Stimulated activated CD4-positive, alpha-beta T cell treated with anti-CD3 and anti-CD28 coated beads, Interleukin-15, amount 100 ng/mL, for 48 hours (primary cell): ENCODE measurements around the gene TYW1.
A peak's percentile ranks its signal among the peaks of the same experiment; 100 is the strongest.
"Not testable (repeated sequence)": the region's sequence is repeated elsewhere in the genome, so short reads cannot be mapped to it uniquely, and the experiment has no call there.

Experiments
- DNase-seq, 2 donors: peaks; one replicate each; pipeline ENCODE4 v3.0.0-alpha.2; 2020; ENCODE audit warnings: low read depth in 2 of 2

The TYW1 gene

GRCh38 chr7:67248364-67248763, 251.7 kb downstream of the TYW1 start:
- not testable (repeated sequence) for DNase-seq

- no peak for DNase-seq
These were observed 255.4 kb downstream of the TYW1 start for GRCh38 chr7:67251986-67252558.

GRCh38 chr7:67255076-67255475, 258.4 kb downstream of the TYW1 start:
- not testable (repeated sequence) for DNase-seq

- not testable (repeated sequence) for DNase-seq
These were observed 261.1 kb downstream of the TYW1 start for GRCh38 chr7:67257779-67258178.

- not testable (repeated sequence) for DNase-seq
These were observed 262.7 kb downstream of the TYW1 start for GRCh38 chr7:67259363-67259762.

- peak in 1 of 2 donors; percentile 1 for DNase-seq
These were observed 263.5 kb downstream of the TYW1 start for GRCh38 chr7:67260166-67260586.

GRCh38 chr7:67264000-67264399, 267.4 kb downstream of the TYW1 start:
- DNase-seq: not testable (repeated sequence)

- not testable (repeated sequence) for DNase-seq
These were observed 269.4 kb downstream of the TYW1 start for GRCh38 chr7:67266070-67266469.

- DNase-seq: no peak
These were observed 271.3 kb downstream of the TYW1 start for GRCh38 chr7:67267914-67268313.

GRCh38 chr7:67269916-67270315, 273.3 kb downstream of the TYW1 start:
- DNase-seq: not testable (repeated sequence)
